Activated T-helper 2 cell treated with anti-CD3 and anti-CD28 coated beads, Interferon-gamma antibody, Interleukin-2, Interleukin-4, amounts not matched to agents 10 μg/mL and 5 μg/mL and 100 μg/mL, durations not matched to agents 14 hours and 24 hours and 36 hours (primary cell): ENCODE data around the gene ACTL6B. TPM values are rescaled to one million over a fixed set of nuclear protein-coding genes. Genes with fewer than 3 reads are reported as not detected.
"Not testable (repeated sequence)": the region's sequence is repeated elsewhere in the genome, so short reads cannot be mapped to it uniquely, and the experiment has no call there.

Experiments
- DNase-seq: peaks from one replicate; pipeline ENCODE4 v3.0.0; 2021; ENCODE audit warnings: low spot score
- H3K27ac Mint-ChIP-seq: one replicate; pipeline ENCODE4 v1.8.0; 2021; ENCODE audit warnings: mixed read lengths
- H3K27me3 Mint-ChIP-seq: one replicate; pipeline ENCODE4 v1.8.0; 2021; ENCODE audit warnings: low read depth, mixed read lengths
- H3K36me3 Mint-ChIP-seq: one replicate; pipeline ENCODE4 v1.8.0; 2021; ENCODE audit warnings: low read depth, mixed read lengths
- H3K4me1 Mint-ChIP-seq: one replicate; pipeline ENCODE4 v1.8.0; 2021; ENCODE audit warnings: low read depth, mixed read lengths
- H3K4me3 Mint-ChIP-seq: one replicate; pipeline ENCODE4 v1.8.0; 2021; ENCODE audit warnings: low read depth, mild to moderate bottlenecking, moderate library complexity, mixed read lengths
- H3K9me3 Mint-ChIP-seq: one replicate; pipeline ENCODE4 v1.8.0; 2021; ENCODE audit warnings: mixed read lengths
- intact Hi-C: fragments of 100-400 bp; cut with micrococcal nuclease; formaldehyde crosslinking; loops from one replicate; pipeline ENCODE4 v1.15.1; 2023
- total RNA-seq: library from RNA; stranded (reverse); gene quantifications from 2 replicates; pipeline ENCODE4 v1.2.3, GENCODE V29; 2022

Gene ACTL6B
- total RNA-seq, 1 donor from 2014 or later: not detected

DNA sequence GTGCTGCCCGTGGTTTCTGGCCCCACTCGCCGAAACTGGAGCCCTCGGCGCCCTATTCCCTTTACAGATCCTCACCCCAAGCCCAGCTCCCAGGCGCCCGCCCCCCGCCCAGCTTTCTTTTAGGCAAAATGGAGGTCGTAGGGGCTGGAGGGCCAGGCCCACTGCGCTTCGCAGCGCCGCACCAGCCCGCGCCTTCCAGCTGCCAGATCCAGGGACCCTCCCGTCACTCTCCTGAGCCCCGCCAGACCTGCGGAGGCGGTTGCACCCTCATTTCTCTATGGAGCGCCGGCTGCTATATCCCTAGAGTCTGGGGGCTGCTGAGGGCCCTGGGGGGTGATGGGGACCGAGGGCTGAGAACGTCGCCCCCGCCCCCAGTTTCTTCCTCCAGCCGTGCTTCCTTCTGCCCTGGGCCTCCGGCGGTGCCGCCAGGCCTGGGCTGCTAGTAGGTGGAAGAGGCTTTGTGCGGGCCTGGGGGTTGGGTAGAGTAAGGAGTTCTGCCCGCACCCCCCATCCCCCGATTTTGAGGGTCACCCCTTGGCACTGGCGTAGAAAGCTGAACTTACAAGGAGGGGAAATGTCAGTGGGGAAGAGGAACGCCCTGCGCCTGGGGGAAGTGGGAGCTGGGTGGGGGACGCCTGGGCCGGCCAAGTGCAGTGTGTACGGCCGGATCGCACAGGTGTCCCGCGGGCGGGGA lies 18.3 kb upstream of the ACTL6B start:
- Mint-ChIP-seq H3K4me3 (peak overlapping the region; percentile 94), H3K36me3 (peaks cover 21% of the 10 kb centered on the region), H3K27me3 (peaks cover 10% of the 10 kb centered on the region), H3K9me3 (no peaks in the 10 kb centered on the region), H3K4me1 (peaks cover 6% of the 10 kb centered on the region), H3K27ac (peak overlapping the region; percentile 91)
- DNase-seq: no peak
- intact Hi-C loops: loop anchor here (1.0 to 10.0 kb wide), 3 partner anchors 88 to 200 kb away; partner anchors contain the start of genes FBXO24, LRCH4 and TSC22D4

GRCh38 chr7:100673942-100674410 lies 17.7 kb upstream of the ACTL6B start:
- Mint-ChIP-seq H3K27ac (peak overlapping the region; percentile 91), H3K27me3 (peaks cover 12% of the 10 kb centered on the region), H3K36me3 (peaks cover 15% of the 10 kb centered on the region), H3K9me3 (no peaks in the 10 kb centered on the region), H3K4me1 (peaks cover 6% of the 10 kb centered on the region), H3K4me3 (peak overlapping the region; percentile 94)
- DNase-seq: no peak
- intact Hi-C loops: loop anchor here (1.0 to 10.0 kb wide), 9 partner anchors 17 to 245 kb away; partner anchors contain the start of genes ACTL6B, GIGYF1, MEPCE and MOSPD3

GRCh38 chr7:100673302-100673941 lies 17.2 kb upstream of the ACTL6B start, which contains the start of gene GNB2:
Gene GNB2, plus strand, starts transcription at chr7:100673740. Its CDS starts 2,526 bp downstream, at chr7:100676266.
- Mint-ChIP-seq H3K27ac (peak within 1 kb of the TSS; percentile 95), H3K36me3 (peaks cover 13% of the 10 kb centered on the region), H3K4me1 (peaks cover 6% of the 10 kb centered on the region), H3K27me3 (peaks cover 12% of the 10 kb centered on the region), H3K9me3 (no peaks in the 10 kb centered on the region), H3K4me3 (peak within 1 kb of the TSS; percentile 94)
- intact Hi-C loops: loop anchor here (1.0 to 10.0 kb wide), 9 partner anchors 17 to 244 kb away; partner anchors contain the start of genes ACTL6B, GIGYF1, MEPCE and MOSPD3
- peak; percentile 99 for DNase-seq

DNA sequence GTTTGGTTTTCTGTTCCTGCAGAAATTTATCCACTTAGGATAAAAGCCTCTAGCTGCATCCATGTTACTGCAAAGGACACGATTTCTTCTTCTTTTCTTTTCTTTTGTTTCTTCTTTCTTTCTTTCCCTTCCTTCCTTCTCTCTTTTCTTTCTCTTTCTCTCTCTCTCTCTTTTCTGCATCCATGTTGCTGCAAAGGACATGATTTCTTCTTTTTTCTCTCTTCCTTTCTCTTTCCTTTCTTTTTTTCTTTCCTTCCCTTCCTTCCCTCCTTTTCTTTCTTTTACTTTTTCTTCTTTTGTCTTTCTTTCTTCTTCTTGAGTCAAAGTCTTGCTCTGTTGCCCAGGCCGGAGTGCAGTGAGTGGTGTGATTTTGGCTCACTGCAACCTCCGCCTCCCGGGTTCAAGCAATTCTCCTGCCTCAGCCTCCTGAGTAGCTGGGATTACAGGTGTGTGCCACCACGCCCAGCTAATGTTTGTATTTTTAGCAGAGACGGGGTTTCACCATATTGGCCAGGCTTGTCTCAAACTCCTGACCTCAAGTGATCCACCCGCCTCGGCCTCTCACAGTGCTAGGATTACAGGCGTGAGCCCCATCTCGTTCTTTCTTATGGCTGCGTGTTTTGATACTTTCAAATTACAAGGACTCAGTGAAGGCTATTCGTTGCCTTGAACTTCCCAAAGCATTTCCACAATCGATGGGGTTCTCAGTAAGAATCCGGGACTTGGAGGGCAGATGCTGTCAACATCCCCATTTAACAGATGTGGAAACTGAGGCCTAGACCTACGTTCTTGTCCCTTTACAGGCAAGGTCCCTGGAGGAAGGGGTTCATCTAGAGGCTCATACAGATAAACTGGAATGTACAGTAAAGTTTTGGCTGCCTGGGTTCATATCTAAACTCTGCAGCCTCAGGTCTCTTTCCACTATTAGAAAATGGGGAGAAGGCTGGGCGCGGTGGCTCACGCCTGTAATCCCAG lies 15.4 kb upstream of the ACTL6B start:
- Mint-ChIP-seq H3K4me3 (no peak overlapping the region), H3K27me3 (peaks cover 16% of the 10 kb centered on the region), H3K27ac (no peak overlapping the region), H3K9me3 (no peaks in the 10 kb centered on the region), H3K4me1 (peaks cover 3% of the 10 kb centered on the region), H3K36me3 (peaks cover 3% of the 10 kb centered on the region)
- DNase-seq: no peak
- intact Hi-C loops: loop anchor here (2.0 to 10.0 kb wide), 3 partner anchors 15 to 197 kb away; partner anchors contain the start of genes ACTL6B and TSC22D4

DNA sequence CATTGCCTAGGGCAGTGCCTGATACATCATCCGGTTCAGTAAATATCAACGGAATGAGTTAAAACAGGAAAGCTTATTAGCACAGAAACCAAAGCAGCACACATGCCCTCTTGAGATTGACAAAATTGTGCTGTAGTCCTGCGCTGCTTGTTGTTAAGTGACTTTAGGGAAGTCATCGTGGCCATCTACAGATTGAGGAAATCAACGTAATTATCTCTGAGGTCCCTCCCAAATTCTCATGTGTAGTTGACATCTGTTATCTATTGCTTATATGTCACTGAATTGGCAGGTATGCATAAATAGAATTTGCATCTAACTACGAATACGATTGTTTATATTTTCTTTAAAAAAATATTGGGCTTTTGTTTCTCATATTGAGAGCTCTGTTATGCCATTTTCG lies 13.8 kb upstream of the ACTL6B start:
- H3K4me3 Mint-ChIP-seq: no peak overlapping the region
- no peaks in the 10 kb centered on the region for H3K4me1 Mint-ChIP-seq
- DNase-seq: no peak
- H3K27ac Mint-ChIP-seq: no peak overlapping the region
- H3K9me3 Mint-ChIP-seq: no peaks in the 10 kb centered on the region
- H3K36me3 Mint-ChIP-seq: peaks cover 3% of the 10 kb centered on the region
- intact Hi-C loops: loop anchor here (10.0 kb wide), 2 partner anchors 125 to 195 kb away; partner anchors contain the start of gene TSC22D4
- H3K27me3 Mint-ChIP-seq: peaks cover 18% of the 10 kb centered on the region

GRCh38 chr7:100669106-100669505 lies 12.9 kb upstream of the ACTL6B start:
- H3K27ac Mint-ChIP-seq, H3K4me1 Mint-ChIP-seq, intact Hi-C loops, DNase-seq, H3K9me3 Mint-ChIP-seq, H3K4me3 Mint-ChIP-seq, H3K36me3 Mint-ChIP-seq: not testable (repeated sequence)
- peaks cover 18% of the 10 kb centered on the region for H3K27me3 Mint-ChIP-seq

DNA sequence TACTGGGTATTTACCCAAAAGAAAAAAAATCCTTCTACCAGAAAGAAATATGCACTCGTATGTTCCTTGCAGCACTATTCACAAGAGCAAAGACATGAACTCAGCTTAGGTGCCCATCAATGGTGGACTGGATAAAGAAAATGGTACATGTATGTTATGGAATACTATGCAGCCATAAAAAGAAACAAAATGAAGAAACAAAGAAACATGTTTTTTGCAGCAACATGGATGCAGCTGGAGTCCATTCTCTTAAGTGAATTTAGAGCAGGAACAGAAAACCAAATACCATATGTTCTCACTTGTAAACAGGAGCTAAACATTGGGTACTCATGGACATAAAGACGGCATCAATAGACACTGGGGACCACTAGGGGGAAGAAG lies 11.8 kb upstream of the ACTL6B start:
- H3K4me3 Mint-ChIP-seq: no peak overlapping the region
- no peak overlapping the region for H3K27ac Mint-ChIP-seq
- H3K27me3 Mint-ChIP-seq: peaks cover 18% of the 10 kb centered on the region
- no peaks in the 10 kb centered on the region for H3K36me3 Mint-ChIP-seq
- H3K9me3 Mint-ChIP-seq: no peaks in the 10 kb centered on the region
- H3K4me1 Mint-ChIP-seq: no peaks in the 10 kb centered on the region
- intact Hi-C loops: no loop called here
- no peak for DNase-seq

GRCh38 chr7:100667331-100668068 lies 11.3 kb upstream of the ACTL6B start:
- no peaks in the 10 kb centered on the region for H3K36me3 Mint-ChIP-seq
- H3K9me3 Mint-ChIP-seq: no peaks in the 10 kb centered on the region
- no peak overlapping the region for H3K27ac Mint-ChIP-seq
- intact Hi-C loops: no loop called here
- H3K4me1 Mint-ChIP-seq: no peaks in the 10 kb centered on the region
- no peak overlapping the region for H3K4me3 Mint-ChIP-seq
- H3K27me3 Mint-ChIP-seq: peaks cover 18% of the 10 kb centered on the region
- DNase-seq: no peak

- intact Hi-C loops: no loop called here
- DNase-seq: no peak
- Mint-ChIP-seq H3K27me3 (peaks cover 11% of the 10 kb centered on the region), H3K4me1 (no peaks in the 10 kb centered on the region), H3K4me3 (no peak overlapping the region), H3K9me3 (no peaks in the 10 kb centered on the region), H3K36me3 (no peaks in the 10 kb centered on the region), H3K27ac (no peak overlapping the region)
These were observed 9.0 kb upstream of the ACTL6B start for GRCh38 chr7:100665168-100665726.

DNA sequence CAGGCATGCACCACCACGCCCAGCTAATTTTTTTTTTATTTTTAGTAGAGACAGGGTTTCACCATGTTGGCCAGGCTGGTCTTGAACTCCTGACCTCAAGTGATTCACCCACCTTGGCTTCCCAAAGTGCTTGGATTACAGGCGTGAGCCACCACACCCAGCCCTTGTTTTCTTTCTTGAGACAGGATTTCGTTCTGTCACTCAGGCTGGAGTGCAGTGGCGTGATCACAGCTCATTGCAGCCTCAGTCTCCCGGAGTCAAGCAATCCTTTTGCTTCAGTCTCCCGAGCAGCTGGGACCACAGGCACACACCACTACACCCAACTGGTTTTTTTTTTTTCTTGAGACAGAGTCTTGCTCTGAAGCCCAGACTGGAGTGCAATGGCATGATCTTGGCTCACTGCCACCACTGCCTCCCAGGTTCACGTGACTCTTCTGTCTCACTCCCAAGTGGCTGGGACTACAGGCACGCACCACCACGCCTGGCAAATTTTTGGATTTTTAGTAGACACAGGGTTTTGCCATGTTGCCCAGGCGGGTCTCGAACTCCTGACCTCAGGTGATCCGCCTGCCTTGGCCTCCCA lies 6.0 kb upstream of the ACTL6B start:
- H3K9me3 Mint-ChIP-seq, H3K27ac Mint-ChIP-seq, DNase-seq, intact Hi-C loops, H3K27me3 Mint-ChIP-seq, H3K4me3 Mint-ChIP-seq, H3K36me3 Mint-ChIP-seq, H3K4me1 Mint-ChIP-seq: not testable (repeated sequence)
